SH-SY5Y (cell line): ENCODE measurements around the gene NAA11.

ENCODE experiments used
- GATA2 ChIP-seq: IDR thresholded peaks from 2 replicates; pipeline ENCODE4 v1.6.1; 2011; ENCODE audit warnings: mild to moderate bottlenecking, low read depth, low read length
- GATA3 ChIP-seq: IDR thresholded peaks from 2 replicates; pipeline ENCODE4 v1.6.1; 2011; ENCODE audit warnings: low read depth, mild to moderate bottlenecking, low read length, moderate library complexity

- TF ChIP-seq GATA2, result no peak
- TF ChIP-seq GATA3, result no peak
Observed at GRCh38 chr4:79298484-79298883, 27.4 kb downstream of the NAA11 start.
